Measurements from ENCODE around the gene UBE3B.

GRCh38 chr12:109482491-109482890 is 5.1 kb downstream of the UBE3B start:
- TF ChIP-seq CTCF (conservative IDR thresholded peaks at IDR 0.05) (no peak), ZFX (IDR thresholded peaks at IDR 0.05) (no peak)

All from C4-2B (cell line).